ENCODE data around the gene HIGD2B. TPM values are rescaled to one million over a fixed set of nuclear protein-coding genes. Genes with fewer than 3 reads are reported as not detected.

Gene HIGD2B
- total RNA-seq, 1 donor from 2014 or later: not detected

- Histone ChIP-seq H3K27me3 (no peaks in the 10 kb centered on the region), H3K4me3 (no peak overlapping the region), H3F3A (ENCODE audit: low read depth) (no peaks in the 10 kb centered on the region), H3K79me2 (ENCODE audit: low read depth) (peaks cover 26% of the 10 kb centered on the region), H3K27ac (no peak overlapping the region), H3K4me1 (no peaks in the 10 kb centered on the region), H4K20me1 (ENCODE audit: low read depth) (no peaks in the 10 kb centered on the region), H3K9me3 (ENCODE audit: low read depth) (no peaks in the 10 kb centered on the region), H2AFZ (replicated peaks) (no peak overlapping the region), H3K9ac (no peak overlapping the region), H3K36me3 (no peaks in the 10 kb centered on the region), H3K4me2 (no peak overlapping the region)
- no peak overlapping the region for H3K27ac Mint-ChIP-seq
- H3K9me3 Mint-ChIP-seq: no peaks in the 10 kb centered on the region
- no peaks in the 10 kb centered on the region for H3K4me1 Mint-ChIP-seq
- peaks cover 8% of the 10 kb centered on the region for H3K36me3 Mint-ChIP-seq
- TF ChIP-seq EZH2phosphoT487 (IDR thresholded peaks at IDR 0.05) (no peak), CTCF (IDR thresholded peaks at IDR 0.05) (no peak), EZH2 (IDR thresholded peaks at IDR 0.05) (no peak)
- no peaks in the 10 kb centered on the region for H3K27me3 Mint-ChIP-seq (ENCODE audit: insufficient read depth, low read depth)
- no peak overlapping the region for H3K4me3 Mint-ChIP-seq
- no peak for DNase-seq (ENCODE audit: low spot score)
These were observed 13.0 kb upstream of the HIGD2B start for GRCh38 chr15:72698938-72699337.

GRCh38 chr15:72690938-72691337 is 5.0 kb upstream of the HIGD2B start:
- Histone ChIP-seq H3F3A (ENCODE audit: low read depth) (peaks cover 12% of the 10 kb centered on the region), H3K36me3 (no peaks in the 10 kb centered on the region), H3K4me3 (no peak overlapping the region), H3K4me2 (no peak overlapping the region), H2AFZ (replicated peaks) (no peak overlapping the region), H3K4me1 (no peaks in the 10 kb centered on the region), H3K27ac (no peak overlapping the region), H3K9me3 (ENCODE audit: low read depth) (no peaks in the 10 kb centered on the region), H3K79me2 (ENCODE audit: low read depth) (peaks cover 34% of the 10 kb centered on the region), H3K9ac (no peak overlapping the region), H4K20me1 (ENCODE audit: low read depth) (no peaks in the 10 kb centered on the region), H3K27me3 (no peaks in the 10 kb centered on the region)
- Mint-ChIP-seq H3K36me3 (peaks cover 5% of the 10 kb centered on the region), H3K4me1 (no peaks in the 10 kb centered on the region), H3K4me3 (no peak overlapping the region), H3K9me3 (no peaks in the 10 kb centered on the region), H3K27me3 (ENCODE audit: insufficient read depth, low read depth) (no peaks in the 10 kb centered on the region), H3K27ac (no peak overlapping the region)
- no peak for DNase-seq (ENCODE audit: low spot score)
- no peak for TF ChIP-seq EZH2phosphoT487 (IDR thresholded peaks at IDR 0.05)
- no peak for TF ChIP-seq CTCF (IDR thresholded peaks at IDR 0.05)
- TF ChIP-seq EZH2 (IDR thresholded peaks at IDR 0.05): no peak

GRCh38 chr15:72688697-72689096 is 2.7 kb upstream of the HIGD2B start:
- Mint-ChIP-seq H3K4me1 (peaks cover 9% of the 10 kb centered on the region), H3K27ac (no peak overlapping the region), H3K4me3 (no peak overlapping the region), H3K36me3 (no peaks in the 10 kb centered on the region), H3K27me3 (ENCODE audit: insufficient read depth, low read depth) (no peaks in the 10 kb centered on the region), H3K9me3 (no peaks in the 10 kb centered on the region)
- H3K36me3 ChIP-seq: no peaks in the 10 kb centered on the region
- peaks cover 31% of the 10 kb centered on the region for H3K79me2 ChIP-seq (ENCODE audit: low read depth)
- no peak overlapping the region for H3K9ac ChIP-seq
- no peaks in the 10 kb centered on the region for H3K27me3 ChIP-seq
- no peak overlapping the region for H3K27ac ChIP-seq
- H2AFZ ChIP-seq (replicated peaks): no peak overlapping the region
- no peaks in the 10 kb centered on the region for H3K9me3 ChIP-seq (ENCODE audit: low read depth)
- H3K4me1 ChIP-seq: peaks cover 6% of the 10 kb centered on the region
- TF ChIP-seq EZH2phosphoT487 (IDR thresholded peaks at IDR 0.05) (no peak), CTCF (IDR thresholded peaks at IDR 0.05) (no peak), EZH2 (IDR thresholded peaks at IDR 0.05) (no peak)
- H4K20me1 ChIP-seq (ENCODE audit: low read depth): no peaks in the 10 kb centered on the region
- peaks cover 23% of the 10 kb centered on the region for H3F3A ChIP-seq (ENCODE audit: low read depth)
- no peak for DNase-seq (ENCODE audit: low spot score)
- H3K4me2 ChIP-seq: no peak overlapping the region
- H3K4me3 ChIP-seq: no peak overlapping the region
